IMR-90 (cell line): Measurements from ENCODE around the gene CYP2W1. TPM values are rescaled to one million over a fixed set of nuclear protein-coding genes. Genes with fewer than 3 reads are reported as not detected.

Experiments used
- ATAC-seq: fragments of 200-7000 bp; cut with Tn5 transposase; 2 replicates; pipeline ENCODE4 v1.9.1; 2020; ENCODE audit warnings: low read depth, mild to moderate bottlenecking, moderate library complexity
- BruUV-seq: library from RNA; stranded (reverse); fragments of 400-500 nt; replicated peaks from 2 replicates; lab custom pipeline; 2021; lab: Mats Ljungman, UMichigan
- CTCF ChIA-PET: fragments of 300-600 bp; formaldehyde crosslinking; extraction: SDS; loops from one replicate; lab custom pipeline; 2021; ENCODE audit warnings: antibody characterized with exemption; lab: Yijun Ruan, JAX
- POLR2A ChIA-PET: fragments of 300-600 bp; sonication (Branson Sonifier 250); formaldehyde crosslinking; loops from one replicate; lab custom pipeline; 2022; ENCODE audit warnings: antibody characterized with exemption; ENCODE audit not compliant: unreplicated experiment; lab: Charles Lee
- DNase-seq: peaks from one replicate; pipeline ENCODE4 v3.0.0; 2013
- H2AFZ ChIP-seq: replicated peaks from 2 replicates; pipeline ENCODE3; 2013; ENCODE audit warnings: low read length, mild to moderate bottlenecking; ENCODE audit not compliant: poor library complexity
- H2AK5ac ChIP-seq: 2 replicates; pipeline ENCODE4 v1.6.1; 2013; ENCODE audit warnings: low read depth, low read length, inconsistent platforms
- H2AK9ac ChIP-seq: replicated peaks from 2 replicates; pipeline ENCODE3; 2013; ENCODE audit warnings: mild to moderate bottlenecking, low read depth, low read length, moderate library complexity; ENCODE audit not compliant: poor library complexity
- H2BK120ac ChIP-seq: 2 replicates; pipeline ENCODE4 v1.6.1; 2013; ENCODE audit warnings: low read depth, low read length, inconsistent platforms
- H2BK15ac ChIP-seq: 3 replicates; pipeline ENCODE4 v1.6.1; 2013; ENCODE audit warnings: low read depth, low read length, inconsistent platforms
- H2BK20ac ChIP-seq: 2 replicates; pipeline ENCODE4 v1.6.1; 2013; ENCODE audit warnings: low read depth, mild to moderate bottlenecking, inconsistent platforms, low read length, moderate library complexity
- H2BK5ac ChIP-seq: 2 replicates; pipeline ENCODE4 v1.6.1; 2013; ENCODE audit warnings: mild to moderate bottlenecking, low read depth, low read length, inconsistent platforms; ENCODE audit not compliant: poor library complexity, severe bottlenecking
- H3K14ac ChIP-seq: replicated peaks from 2 replicates; pipeline ENCODE4 v1.6.1; 2013; ENCODE audit warnings: low read depth, low read length, inconsistent platforms
- H3K18ac ChIP-seq: 2 replicates; pipeline ENCODE4 v1.6.1; 2013; ENCODE audit warnings: low read depth, low read length, control low read depth
- H3K23ac ChIP-seq: 2 replicates; pipeline ENCODE4 v1.6.1; 2013; ENCODE audit warnings: low read depth, low read length, inconsistent platforms
- H3K27ac ChIP-seq: 2 replicates; pipeline ENCODE4 v1.5.1; 2013; ENCODE audit warnings: mild to moderate bottlenecking, control low read depth, low read length; ENCODE audit not compliant: insufficient read depth
- H3K27me3 ChIP-seq: 2 replicates; pipeline ENCODE4 v1.6.1; 2013; ENCODE audit warnings: low read length; ENCODE audit not compliant: control insufficient read depth, insufficient read depth
- H3K36me3 ChIP-seq: 2 replicates; pipeline ENCODE4 v1.6.1; 2013; ENCODE audit warnings: low read length, mixed read lengths; ENCODE audit not compliant: control insufficient read depth, insufficient read depth
- H3K4ac ChIP-seq: 2 replicates; pipeline ENCODE4 v1.6.1; 2013; ENCODE audit warnings: low read depth, low read length, inconsistent platforms
- H3K4me1 ChIP-seq: 2 replicates; pipeline ENCODE4 v1.6.1; 2013; ENCODE audit warnings: low read length, mixed read lengths; ENCODE audit not compliant: control insufficient read depth, insufficient read depth
- H3K4me2 ChIP-seq: 2 replicates; pipeline ENCODE4 v1.6.1; 2013; ENCODE audit warnings: low read depth, mild to moderate bottlenecking, control low read depth, low read length, moderate library complexity
- H3K4me3 ChIP-seq: 2 replicates; pipeline ENCODE4 v1.5.1; 2013; ENCODE audit warnings: low read depth, mild to moderate bottlenecking, control low read depth, low read length, moderate library complexity; ENCODE audit not compliant: insufficient read depth
- H3K56ac ChIP-seq: 2 replicates; pipeline ENCODE4 v1.6.1; 2013; ENCODE audit warnings: low read length, inconsistent platforms; ENCODE audit not compliant: insufficient read depth; ENCODE audit errors: extremely low read depth
- H3K79me1 ChIP-seq, 2 experiments: 2 replicates each; pipeline ENCODE4 v1.6.1; 2013; ENCODE audit warnings: low read length in 2 of 2, inconsistent platforms in 1 of 2, low read depth in 1 of 2
- H3K9ac ChIP-seq: 2 replicates; pipeline ENCODE4 v1.6.1; 2013; ENCODE audit warnings: low read depth, low read length, control low read depth
- H3K9me1 ChIP-seq: 2 replicates; pipeline ENCODE4 v1.6.1; 2013; ENCODE audit warnings: low read length, inconsistent platforms; ENCODE audit not compliant: insufficient read depth
- H3K9me3 ChIP-seq: 2 replicates; pipeline ENCODE4 v1.6.1; 2013; ENCODE audit warnings: low read length; ENCODE audit not compliant: control insufficient read depth, insufficient read depth
- H4K20me1 ChIP-seq: 2 replicates; pipeline ENCODE4 v1.6.1; 2013; ENCODE audit warnings: low read length, inconsistent platforms; ENCODE audit not compliant: insufficient read depth
- H4K5ac ChIP-seq: 2 replicates; pipeline ENCODE4 v1.6.1; 2013; ENCODE audit warnings: mild to moderate bottlenecking, low read depth, low read length, control low read depth
- H4K8ac ChIP-seq, 2 experiments: 2 replicates each; pipeline ENCODE4 v1.6.1; 2013; ENCODE audit warnings: low read depth in 2 of 2, low read length in 2 of 2, control low read depth in 1 of 2, inconsistent platforms in 1 of 2
- H4K91ac ChIP-seq: 2 replicates; pipeline ENCODE4 v1.6.1; 2013; ENCODE audit warnings: low read depth, low read length, inconsistent platforms; ENCODE audit not compliant: insufficient read depth
- CEBPB ChIP-seq: IDR thresholded peaks from 2 replicates; pipeline ENCODE4 v1.6.1; 2012; ENCODE audit warnings: low read depth, low read length, improper control_type of control experiment
- RAD21 ChIP-seq: IDR thresholded peaks from 2 replicates; pipeline ENCODE4 v1.6.1; 2012; ENCODE audit warnings: low read length, improper control_type of control experiment
- RFX5 ChIP-seq: IDR thresholded peaks from 2 replicates; pipeline ENCODE4 v1.8.0; 2012; ENCODE audit warnings: low read depth, mild to moderate bottlenecking, low read length, moderate library complexity
- WGBS, 2 experiments: methylation state at CpG; one replicate each; pipeline versions ENCODE4 v1.1.5 to v1.1.7; 2013; ENCODE audit warnings: missing lambda C conversion rate in 2 of 2; ENCODE audit not compliant: insufficient read length in 1 of 2; ENCODE audit errors: extremely low coverage in 2 of 2; 5-methylcytosine and 5-hydroxymethylcytosine counted together
- dilution Hi-C: fragments of 300-500 bp; cut with HindIII; formaldehyde crosslinking; loops from one replicate; pipeline ENCODE4 v1.14.3; 2018; ENCODE audit warnings: low sequenced_read_pairs; ENCODE audit not compliant: unreplicated experiment
- in situ Hi-C: fragments of 300-500 bp; cut with MboI; formaldehyde crosslinking; loops from 3 replicates; pipeline ENCODE4 v1.14.3; 2019; ENCODE audit warnings: low sequenced_read_pairs, inconsistent platforms, mixed read lengths
- intact Hi-C: fragments of 100-400 bp; cut with micrococcal nuclease; formaldehyde crosslinking; loops from 2 replicates; pipeline ENCODE4 v1.10.0; 2022
- polyA plus RNA-seq, 3 experiments: library from polyadenylated mRNA; depleted of rRNA; stranded (reverse); fragments of >200 nt; gene quantifications; 2 replicates each; pipeline ENCODE4 v1.2.3, GENCODE V29; 2012; ENCODE audit warnings: low replicate concordance in 1 of 3
- total RNA-seq: library from RNA; depleted of rRNA; stranded (reverse); fragments of >200 nt; gene quantifications from 2 replicates; pipeline ENCODE4 v1.2.3, GENCODE V29; 2012

The CYP2W1 gene
- total and polyA plus RNA-seq, 2 of the 4 experiments (the other 2 are of a cell fraction), result not detected

DNA sequence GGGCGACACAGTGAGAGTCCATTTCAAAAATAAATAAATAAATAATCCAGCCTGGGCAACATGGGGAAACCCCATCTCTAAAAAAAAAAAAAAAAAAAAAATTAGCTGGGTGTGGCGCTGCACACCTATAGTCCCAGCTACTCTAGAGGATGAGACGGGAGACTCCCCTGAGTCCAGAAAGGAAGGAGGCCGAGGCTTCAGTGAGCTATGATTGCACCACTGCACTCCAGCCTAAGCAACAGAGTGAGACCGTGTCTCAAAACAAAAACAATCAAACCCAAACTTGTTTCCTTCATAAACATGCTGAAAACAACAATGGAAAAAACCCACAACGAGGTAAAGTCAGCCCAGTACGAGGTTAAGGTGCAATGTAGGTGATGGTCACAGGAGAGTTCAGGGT, 8.8 kb upstream of the CYP2W1 start:
- no peak overlapping the region for H2AK5ac ChIP-seq
- H3K4me2 ChIP-seq, result peak overlapping the region; percentile 70
- no peak overlapping the region for H3K18ac ChIP-seq
- no CpG with 5 or more reads among the region's 7 CpGs for WGBS, 2 experiments
- H3K23ac ChIP-seq, result peak overlapping the region; percentile 8; the same call in 1 of the 2 replicates
- H2BK5ac ChIP-seq, result no peak overlapping the region
- dilution Hi-C loops (no loop called here), in situ Hi-C loops (no loop called here), intact Hi-C loops (no loop called here)
- H4K5ac ChIP-seq, result no peak overlapping the region
- peaks cover 23 to 50% of the 10 kb centered on the region in 2 experiments for H3K79me1 ChIP-seq
- H3K56ac ChIP-seq, result no peak overlapping the region
- H3K4ac ChIP-seq, result no peak overlapping the region
- H4K8ac ChIP-seq, result no peak overlapping the region
- no peaks in the 10 kb centered on the region for H3K27me3 ChIP-seq
- H3K4me1 ChIP-seq, result peaks cover 4% of the 10 kb centered on the region
- no TSS peak for BruUV-seq
- peaks cover 48% of the 10 kb centered on the region for H4K20me1 ChIP-seq
- no peak for DNase-seq
- H3K4me3 ChIP-seq, result peak overlapping the region; percentile 89
- ChIA-PET CTCF (interaction anchor here (0.6 to 3.6 kb wide), 2 partner anchors 19 to 197 kb away, joined by 3 to 11 read pairs; no protein-coding TSS in a partner anchor), POLR2A (interaction anchor here (1.0 kb wide), 1 partner anchor 84 kb away, joined by 3 read pairs; no protein-coding TSS in a partner anchor)
- 0 out of 2 replicates have a peak overlapping the region, but pooled peaks have one; percentile 1 for H3K14ac ChIP-seq
- H3K27ac ChIP-seq, result no peak overlapping the region
- H3K9me3 ChIP-seq, result no peaks in the 10 kb centered on the region
- TF ChIP-seq RFX5 (no peak), RAD21 (no peak), CEBPB (peak; percentile 61; the same call in 1 of the 2 replicates)
- H2BK15ac ChIP-seq, result no peak overlapping the region
- no peak overlapping the region for H4K91ac ChIP-seq
- no peak overlapping the region for H2AK9ac ChIP-seq
- H2BK20ac ChIP-seq, result no peak overlapping the region
- H3K36me3 ChIP-seq, result peaks cover 19% of the 10 kb centered on the region
- peak overlapping the region; percentile 80; the same call in 1 of the 2 replicates for H3K9ac ChIP-seq
- H3K9me1 ChIP-seq, result no peaks in the 10 kb centered on the region; the same call in 1 of the 2 replicates
- no peak for ATAC-seq
- no peak overlapping the region for H2BK120ac ChIP-seq
- H2AFZ ChIP-seq, result no peak overlapping the region
